Left lobe of liver (tissue), 2 donors: ENCODE results near the gene NFIC. TPM values are rescaled to one million over a fixed set of nuclear protein-coding genes. Genes with fewer than 3 reads are reported as not detected.
A peak's percentile ranks its signal among the peaks of the same experiment; 100 is the strongest.
"Not testable (repeated sequence)": the region's sequence is repeated elsewhere in the genome, so short reads cannot be mapped to it uniquely, and the experiment has no call there.

ENCODE experiments used
- ATAC-seq: fragments of 200-7000 bp; cut with Tn5 transposase; one replicate; pipeline ENCODE4 v1.9.1; 2020; ENCODE audit warnings: mild to moderate bottlenecking, moderate library complexity
- DNase-seq: peaks from one replicate; pipeline ENCODE4 v3.0.0-alpha.2; 2020; ENCODE audit warnings: low spot score
- total RNA-seq: library from RNA; stranded (reverse); gene quantifications from one replicate; pipeline ENCODE4 v1.2.1, GENCODE V29; 2021
- donor health status: DM: no; HTN: no; CAD: no; lungs with moderate emphysema.
- donor health status: DM: no; HTN: yes; CAD: no.

Gene NFIC
- total RNA-seq, 1 donor from 2014 or later: 203 TPM

DNA sequence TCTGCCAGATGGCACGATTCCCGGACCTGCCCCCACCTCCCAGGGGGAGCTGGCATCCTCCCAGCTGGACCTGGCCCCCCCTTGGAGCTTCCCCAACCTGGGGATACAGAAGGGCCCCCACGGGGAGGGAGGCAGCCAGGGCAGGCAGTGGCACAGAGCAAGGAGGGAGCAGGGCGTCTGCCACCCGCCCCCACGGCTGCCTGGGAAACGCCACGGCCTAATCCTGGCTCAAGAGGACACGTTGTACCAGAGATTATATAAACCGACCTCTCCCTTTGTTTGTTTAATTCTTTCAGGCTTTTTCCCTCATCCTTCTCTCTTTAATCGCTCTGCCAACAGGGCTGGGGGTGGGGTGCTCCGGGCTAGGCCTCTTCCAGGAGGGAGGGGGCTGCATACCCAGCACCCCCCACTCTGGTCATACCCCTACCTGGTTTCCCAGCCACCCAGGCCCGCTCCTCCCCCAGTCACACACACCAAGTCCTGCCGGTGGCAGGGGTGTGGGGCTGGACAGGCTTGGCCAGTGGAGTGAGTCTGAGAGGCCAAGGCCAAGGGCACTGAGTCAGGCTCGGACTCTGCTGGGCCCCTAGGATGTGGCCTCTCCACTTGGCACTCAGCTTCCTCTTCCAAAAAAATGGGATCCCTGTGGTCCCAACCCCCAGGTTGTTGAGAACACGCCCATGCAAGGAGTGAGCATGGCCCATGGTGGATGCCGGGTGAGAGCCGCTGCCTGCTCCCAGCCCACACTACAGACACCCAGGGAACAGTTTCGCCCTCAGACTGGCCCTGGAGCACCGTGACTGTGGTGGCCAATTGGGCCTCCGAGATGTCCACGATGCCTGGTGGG is 29.5 kb upstream of the NFIC start:
- ATAC-seq (peak; percentile 74), DNase-seq (peak; percentile 98)

DNA sequence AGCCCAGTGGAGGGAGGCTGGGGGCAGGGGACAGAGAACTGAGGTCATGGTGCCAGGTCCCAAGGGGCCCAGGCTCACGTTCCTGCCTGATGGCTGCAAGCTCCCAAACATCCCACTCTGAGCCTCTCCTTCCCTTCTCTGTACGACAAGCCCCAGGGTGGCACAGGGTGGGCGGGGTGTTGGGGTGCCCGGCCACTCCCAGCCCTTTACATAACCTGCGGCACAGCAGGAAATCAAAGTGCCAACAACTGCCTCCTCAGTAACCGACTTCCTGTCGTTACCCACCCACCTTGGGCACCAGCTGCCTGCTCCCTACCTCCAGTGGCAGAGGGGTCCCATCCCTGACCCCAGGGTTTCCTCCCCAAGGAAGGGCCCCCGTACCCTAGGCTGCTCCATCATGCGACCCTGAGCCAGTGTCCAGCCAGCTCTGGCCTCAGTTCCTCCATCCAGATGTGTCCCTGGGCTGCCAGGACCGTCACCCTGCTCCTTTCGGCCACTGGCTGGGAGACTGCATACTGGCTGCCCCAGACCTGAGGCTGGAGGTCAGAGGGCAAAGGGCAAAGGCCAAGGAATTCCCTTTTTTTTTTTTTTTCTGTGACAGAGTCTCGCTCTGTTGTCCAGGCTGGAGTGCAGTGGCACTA is 27.7 kb upstream of the NFIC start:
- DNase-seq: peak; percentile 79
- peak; percentile 27 for ATAC-seq

DNA sequence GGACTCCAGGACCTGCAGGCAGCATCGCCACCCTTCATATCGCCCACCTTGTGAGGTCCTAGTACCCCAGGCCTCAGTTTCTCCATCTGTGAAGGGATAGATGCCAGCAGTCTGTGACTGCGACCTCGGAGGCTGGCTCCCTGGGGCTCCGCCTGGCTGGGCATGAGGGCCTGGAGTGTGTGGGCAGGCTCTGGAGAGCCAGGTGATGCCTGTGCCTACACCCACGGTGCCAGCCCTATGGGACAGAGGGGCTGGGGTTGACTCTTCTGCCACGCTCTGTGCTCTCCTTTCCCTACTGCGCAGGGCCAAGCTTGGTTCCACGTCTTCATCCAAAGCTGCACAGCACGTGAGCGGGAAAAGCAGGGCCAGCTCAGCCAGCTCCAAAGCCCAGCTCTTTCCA is 26.0 kb upstream of the NFIC start:
- ATAC-seq: no peak
- no peak for DNase-seq

DNA sequence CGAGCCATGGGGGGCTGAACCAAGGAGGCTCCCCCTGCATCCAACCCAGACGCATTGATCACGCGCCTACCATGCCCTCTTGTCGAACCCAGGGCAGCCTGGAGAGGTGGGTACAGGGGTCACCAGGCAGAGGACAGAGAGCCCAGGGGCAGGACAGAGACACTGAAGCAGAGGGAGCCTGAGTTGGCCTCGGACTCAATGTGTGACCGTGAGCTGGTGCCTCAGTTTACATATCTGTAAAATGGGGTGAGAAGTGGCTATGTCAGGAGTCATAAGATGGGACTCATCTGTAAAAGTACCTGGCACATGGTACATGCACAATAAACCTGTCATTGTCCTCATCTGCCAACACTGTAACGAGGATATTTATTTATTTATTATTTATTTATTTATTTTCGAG is 24.1 kb upstream of the NFIC start:
- no peak for ATAC-seq

DNA sequence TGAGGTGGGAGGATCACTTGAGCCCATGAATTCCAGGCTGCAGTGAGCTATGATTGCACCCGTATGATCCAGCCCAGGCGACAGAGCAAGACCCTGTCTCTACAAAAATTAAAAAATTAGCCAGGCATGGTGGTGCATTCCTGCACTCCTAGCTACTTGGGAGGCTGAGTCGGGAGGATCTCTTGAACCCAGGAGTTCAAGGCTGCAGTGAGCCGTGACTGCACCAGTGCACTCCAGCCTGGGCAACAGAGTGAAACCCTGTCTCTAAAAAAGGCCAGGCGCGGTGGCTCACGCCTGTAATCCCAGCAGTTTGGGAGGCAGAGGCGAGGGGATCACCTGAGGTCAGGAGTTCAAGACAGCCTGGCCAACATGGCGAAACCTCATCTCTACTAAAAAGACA is 23.4 kb upstream of the NFIC start:
- DNase-seq, ATAC-seq: not testable (repeated sequence)

More for the DNA sequence above, 24.1 kb upstream of the NFIC start:
- DNase-seq: no peak

DNA sequence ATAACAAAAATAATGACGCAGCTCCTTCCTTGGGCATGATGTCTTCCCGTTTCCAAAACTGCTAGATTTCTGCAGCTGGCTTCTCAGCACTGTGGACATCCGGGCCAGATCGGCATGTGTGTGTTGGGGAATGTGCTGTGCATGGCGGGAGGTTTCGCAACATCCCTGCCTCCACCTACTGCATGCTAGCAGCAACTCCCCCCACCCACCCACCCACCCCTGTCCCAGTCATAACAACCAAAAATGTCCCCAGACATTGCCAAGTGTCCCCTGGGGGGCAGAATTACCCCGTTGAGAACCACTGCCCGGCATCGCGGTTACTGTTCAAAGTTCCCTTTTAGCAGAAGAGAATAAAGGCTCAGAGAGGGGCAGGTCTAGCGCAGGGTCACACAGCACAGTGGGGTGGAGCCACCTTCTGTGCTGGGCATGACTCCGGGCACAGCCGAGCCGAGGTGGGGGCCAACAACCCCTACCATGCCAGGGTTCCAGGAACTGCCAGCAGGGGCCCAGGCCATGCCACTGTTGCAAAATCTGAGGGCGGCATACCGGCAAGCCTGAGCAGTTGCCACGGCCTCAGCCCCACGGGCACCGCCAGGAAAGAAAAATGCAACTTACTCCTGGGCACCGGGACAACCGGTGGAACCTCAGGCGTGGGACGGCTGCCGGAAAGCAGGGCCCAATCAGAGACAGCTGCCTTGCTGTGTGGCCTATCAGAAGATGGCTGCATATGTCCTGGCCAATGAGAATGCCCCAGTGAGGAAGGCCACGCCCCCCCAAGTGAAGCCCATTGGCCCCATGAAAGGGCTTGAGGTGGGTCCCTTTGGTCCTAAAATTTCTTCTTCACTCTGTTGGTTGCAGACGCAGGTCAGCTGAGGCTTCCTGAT is 22.5 kb upstream of the NFIC start:
- peak; percentile 97 for DNase-seq
- ATAC-seq: peak; percentile 79

DNA sequence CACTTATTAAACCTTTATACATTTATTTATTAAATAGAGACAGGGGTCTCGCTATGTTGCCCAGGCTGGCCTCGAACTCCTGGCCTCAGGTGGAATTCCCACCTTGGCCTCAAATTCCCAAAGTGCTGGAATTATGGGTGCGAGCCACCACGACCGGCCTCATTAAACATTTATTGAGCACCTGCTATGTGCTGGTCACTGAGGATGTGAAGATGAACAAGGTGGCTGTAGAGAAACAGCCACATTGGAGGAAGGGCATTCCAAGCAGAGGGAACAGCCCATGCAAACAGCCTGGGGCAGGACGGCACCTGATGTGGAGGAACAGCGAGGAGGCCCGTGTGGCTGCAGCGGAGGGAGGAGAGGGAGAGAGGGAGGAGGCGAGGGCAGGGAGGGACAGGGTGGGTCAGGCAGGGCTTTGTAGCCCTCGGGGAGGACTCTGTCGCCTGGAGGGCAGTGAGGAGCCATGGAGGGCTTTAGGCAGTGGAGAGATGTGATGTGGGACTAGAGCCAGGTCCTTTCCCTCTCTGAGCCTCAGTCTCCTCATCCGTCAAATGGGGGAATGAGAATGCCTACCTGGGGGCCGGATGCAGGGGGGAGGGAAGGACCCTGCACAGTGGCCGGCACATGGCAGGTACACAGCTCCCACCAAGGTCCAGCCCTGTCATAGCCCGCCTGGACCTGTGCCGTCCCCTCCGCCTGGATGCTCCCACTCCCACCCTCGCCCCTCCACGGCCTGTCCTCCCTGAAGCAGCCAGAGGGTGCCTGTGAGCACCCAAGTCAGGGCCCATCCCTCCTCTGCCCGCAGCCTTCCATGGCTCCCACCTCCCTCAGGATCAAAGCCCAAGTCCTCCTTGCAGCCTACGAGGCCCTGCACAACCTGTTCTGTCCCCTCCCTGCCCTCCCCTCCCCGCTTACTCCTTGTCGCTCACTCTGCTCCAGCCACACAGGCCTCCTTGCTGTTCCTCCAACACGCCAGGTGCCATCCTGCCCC is 21.5 kb upstream of the NFIC start:
- ATAC-seq: no peak

DNA sequence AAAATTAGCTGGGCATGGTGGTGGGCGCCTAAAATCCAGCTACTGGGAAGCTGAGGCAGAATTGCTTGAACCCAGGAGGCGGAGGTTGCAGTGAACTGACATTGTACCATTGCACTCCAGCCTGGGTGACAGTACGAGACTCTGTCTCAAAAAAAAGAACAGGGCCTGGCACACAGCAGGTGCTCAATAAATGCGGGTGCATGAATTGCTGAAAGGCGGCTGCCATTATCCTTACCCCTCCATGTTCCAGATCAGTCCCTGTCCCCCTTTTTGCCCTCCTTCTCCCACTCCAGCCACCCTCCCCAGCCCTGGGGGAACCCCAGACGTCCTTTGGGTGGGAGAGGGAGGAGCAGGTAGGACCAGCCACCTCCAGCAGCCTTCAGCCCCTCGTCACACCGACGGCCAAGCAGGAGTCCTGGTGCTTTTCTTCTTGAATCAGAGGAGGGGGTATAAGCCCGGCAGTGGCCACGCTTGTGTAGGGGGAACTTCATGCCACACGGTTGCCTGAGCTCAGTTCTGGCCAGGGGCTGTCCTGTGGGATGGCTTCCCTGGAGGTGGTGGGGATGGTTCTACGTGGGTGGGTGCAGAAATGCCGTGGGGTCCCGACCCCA is 20.4 kb upstream of the NFIC start:
- ATAC-seq (no peak), DNase-seq (no peak)

More for the DNA sequence above, 21.5 kb upstream of the NFIC start:
- no peak for DNase-seq

DNA sequence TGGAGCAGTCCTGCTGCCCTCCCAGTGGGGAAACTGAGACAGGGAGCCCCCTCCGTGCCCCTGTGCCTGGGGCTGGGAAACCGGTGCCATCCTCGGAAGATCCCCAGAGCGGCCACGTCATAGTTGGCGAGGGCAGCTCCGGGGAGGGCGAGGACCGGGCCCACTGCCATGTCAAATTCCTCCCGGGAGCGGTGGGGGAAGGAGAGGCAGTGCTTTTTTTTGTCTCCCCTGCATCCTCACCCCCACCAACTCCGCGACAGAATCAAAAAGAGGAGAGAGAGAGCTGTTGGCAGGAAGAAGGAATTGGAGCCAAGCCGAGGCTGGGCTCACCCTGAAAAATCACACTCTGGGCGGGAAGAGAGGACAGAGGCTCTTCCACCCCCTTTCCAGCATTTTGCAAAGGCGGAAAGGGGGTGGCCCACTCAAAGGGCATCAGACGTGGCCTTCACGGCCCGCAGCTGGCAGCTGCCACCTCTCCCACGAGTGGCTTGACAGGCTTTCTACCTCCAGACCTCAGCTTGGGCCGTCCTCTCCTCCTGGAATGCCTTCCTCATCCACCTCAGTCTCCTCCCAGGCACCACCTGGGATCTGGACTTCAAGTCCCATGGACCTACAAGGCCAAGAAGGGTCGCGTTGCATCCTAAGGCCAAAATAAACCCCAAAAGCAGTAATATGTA is 19.6 kb upstream of the NFIC start:
- ATAC-seq: peak; percentile 46

DNA sequence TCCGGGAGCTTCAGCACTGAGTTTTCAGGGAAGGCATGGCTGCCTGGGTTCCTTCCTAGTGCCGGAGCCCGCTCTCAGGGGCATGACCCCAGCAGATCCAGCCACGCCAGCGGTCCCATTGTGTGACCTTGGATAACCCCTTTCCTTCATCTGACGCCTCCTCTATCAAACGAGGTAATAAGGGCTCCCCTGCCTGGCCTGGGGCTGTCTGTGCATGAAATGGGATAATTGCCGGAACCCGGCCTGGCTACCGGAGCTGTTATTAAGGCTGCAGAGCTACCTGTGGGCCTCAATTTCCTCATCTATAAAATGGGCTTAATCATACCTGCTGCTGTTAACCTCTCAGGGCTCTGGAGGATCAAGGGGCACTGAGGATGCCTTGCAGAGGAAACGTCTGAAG is 18.3 kb upstream of the NFIC start:
- ATAC-seq: no peak
- no peak for DNase-seq

More for the DNA sequence above, 19.6 kb upstream of the NFIC start:
- peak; percentile 88 for DNase-seq

DNA sequence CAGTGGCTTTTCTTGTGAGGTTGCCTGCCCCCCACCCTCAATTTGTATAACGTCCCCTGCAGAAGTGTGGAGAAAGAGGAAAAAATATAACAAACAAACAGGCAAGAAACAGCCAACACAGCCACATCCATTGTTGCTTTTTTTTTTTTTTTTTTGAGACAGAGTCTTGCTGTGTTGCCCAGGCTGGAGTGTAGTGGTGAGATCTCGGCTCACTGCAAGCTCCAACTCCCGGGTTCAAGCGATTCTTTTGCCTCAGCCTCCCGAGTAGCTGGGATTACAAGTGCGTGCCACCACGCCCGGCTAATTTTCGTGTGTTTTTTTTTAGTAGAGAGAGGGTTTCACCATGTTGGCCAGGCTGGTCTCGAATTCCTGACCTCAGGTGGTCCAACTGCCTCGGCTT is 17.9 kb upstream of the NFIC start:
- DNase-seq, ATAC-seq: not testable (repeated sequence)

DNA sequence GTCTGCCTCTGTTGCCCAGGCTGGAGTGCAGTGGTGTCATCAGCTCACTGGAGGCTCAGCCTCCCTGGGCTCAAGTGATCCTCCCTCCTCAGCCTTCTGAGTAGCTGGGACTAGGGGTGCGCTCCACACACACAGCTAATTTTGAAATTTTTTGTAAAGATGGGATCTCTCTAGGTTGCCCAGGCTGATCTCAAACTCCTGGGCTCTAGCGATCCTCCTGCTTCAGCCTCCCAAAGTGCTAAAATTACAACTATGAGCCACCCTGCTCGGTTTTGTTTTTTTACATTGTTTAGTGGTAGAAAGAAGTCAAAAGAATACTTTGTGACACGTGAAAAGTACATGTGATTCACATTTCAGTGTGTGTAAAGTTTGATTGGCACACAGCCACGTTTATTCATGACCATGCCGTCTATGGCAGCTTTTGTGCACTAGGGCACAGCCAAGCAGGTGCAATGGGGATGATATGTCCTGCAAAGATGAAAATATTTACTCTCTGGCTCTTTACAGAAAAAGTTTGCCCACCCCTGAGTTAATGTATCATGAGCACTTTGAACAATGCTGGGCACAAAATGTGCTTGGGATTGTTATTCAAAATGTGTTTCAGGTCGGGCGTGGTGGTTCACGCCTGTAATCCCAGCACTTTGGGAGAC is 16.2 kb upstream of the NFIC start:
- DNase-seq: peak; percentile 85
- peak; percentile 62 for ATAC-seq

DNA sequence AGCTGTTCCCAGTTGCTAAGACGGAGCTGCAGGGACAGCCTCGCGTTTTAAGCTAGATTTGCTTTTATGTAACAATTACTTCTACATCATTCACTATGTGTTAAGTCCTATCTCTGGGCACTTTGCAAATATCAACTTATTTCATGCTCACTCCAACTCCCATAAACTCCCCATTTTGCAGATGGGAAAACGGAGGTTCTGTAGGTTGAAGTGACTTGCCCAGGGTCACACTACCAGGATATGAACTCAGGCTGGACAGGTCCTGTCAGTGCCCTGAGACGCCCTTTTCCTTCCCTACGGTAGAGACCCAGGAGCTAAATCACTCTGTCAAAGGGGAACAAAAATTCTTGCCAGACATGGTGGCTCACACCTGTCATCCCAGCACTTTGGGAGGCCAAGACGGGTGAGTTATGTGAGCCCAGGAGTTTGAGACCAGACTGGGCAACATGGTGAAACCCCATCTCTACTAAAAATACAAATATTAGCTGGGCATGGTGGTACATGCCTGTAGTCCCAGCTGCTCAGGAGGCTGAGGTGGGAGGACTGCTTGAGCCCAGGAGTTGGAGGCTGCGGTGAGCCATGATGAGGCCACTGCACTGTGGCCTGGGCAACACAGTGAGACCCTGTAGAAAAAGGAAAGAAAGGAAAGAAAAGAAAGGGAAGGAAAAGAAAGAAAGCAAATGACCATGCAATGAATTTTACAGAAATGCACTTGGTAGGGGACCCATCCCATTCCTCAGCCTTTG is 14.5 kb upstream of the NFIC start:
- no peak for DNase-seq
- ATAC-seq: no peak

DNA sequence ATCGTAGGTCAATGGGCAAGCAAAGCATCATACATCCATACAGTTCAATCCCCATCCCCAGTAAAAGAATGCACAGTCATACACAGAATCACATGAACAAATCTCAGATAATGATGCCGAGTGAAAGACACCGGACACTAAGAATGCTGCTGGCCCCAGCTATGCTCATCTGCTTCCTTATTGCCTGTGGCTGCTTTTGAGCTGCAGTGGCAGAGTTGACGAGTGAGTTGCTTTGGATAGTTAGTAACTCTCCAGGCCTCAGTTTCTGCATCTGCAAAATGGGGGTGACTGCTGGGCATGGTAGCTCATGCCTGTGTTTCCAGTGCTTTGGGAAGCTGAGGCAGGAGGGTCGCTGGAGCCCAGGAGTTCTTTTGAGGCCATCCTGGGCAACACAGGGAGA is 12.9 kb upstream of the NFIC start:
- ATAC-seq: no peak
- no peak for DNase-seq

DNA sequence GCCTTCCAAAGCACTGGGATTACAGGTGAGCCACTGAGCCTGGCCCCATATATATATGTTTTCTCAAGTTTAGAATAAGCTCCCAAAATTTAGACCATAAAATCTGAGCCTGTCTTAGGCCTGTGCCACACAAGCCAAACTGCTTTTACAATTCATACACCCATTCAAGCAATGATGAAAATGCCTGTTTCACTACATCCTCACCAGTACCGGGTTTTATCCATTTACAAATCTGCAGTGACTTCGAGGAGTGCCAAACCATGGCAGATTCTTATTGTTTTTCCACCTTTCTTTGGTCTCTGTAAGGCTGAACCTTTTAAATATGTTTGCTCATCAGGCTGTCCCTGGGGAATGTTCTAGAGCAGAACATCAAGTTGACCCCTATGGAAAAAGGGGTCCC is 9.6 kb upstream of the NFIC start:
- no peak for DNase-seq
- ATAC-seq: no peak

DNA sequence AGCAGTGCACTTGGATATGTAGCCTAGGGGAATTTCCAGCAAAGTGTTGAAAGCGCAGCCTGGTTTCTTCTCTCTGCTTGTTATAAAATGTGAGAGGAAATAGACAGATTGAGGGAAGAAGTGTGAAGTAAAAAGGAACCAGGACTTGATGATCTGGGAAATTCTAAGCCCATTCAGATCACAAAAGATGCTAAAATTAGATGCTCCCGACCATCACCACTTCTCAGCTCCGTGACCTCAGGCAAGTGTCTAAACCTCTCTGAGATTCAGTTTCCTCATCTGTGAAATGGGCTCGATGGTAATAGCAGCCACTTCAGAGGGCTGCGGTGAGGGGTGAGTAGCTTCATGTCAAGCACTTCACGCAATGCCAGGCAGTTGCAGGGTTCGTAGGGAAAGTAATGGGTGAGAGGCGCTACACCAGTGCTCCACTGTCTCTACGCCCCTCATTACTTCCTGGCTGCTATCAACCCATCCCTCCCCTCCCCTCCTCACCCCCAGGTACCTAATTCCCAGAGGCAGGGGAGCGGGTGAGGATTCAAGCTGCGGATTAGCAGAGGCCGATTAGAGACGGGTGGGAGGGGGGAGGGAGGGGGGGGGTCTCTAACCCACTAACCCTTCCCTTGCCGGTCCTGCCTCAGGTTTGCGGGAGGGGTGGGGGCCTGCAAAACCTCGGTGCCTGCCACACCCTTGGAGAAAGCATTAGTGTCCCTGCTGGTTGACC is 9.0 kb upstream of the NFIC start:
- no peak for DNase-seq
- ATAC-seq: no peak

DNA sequence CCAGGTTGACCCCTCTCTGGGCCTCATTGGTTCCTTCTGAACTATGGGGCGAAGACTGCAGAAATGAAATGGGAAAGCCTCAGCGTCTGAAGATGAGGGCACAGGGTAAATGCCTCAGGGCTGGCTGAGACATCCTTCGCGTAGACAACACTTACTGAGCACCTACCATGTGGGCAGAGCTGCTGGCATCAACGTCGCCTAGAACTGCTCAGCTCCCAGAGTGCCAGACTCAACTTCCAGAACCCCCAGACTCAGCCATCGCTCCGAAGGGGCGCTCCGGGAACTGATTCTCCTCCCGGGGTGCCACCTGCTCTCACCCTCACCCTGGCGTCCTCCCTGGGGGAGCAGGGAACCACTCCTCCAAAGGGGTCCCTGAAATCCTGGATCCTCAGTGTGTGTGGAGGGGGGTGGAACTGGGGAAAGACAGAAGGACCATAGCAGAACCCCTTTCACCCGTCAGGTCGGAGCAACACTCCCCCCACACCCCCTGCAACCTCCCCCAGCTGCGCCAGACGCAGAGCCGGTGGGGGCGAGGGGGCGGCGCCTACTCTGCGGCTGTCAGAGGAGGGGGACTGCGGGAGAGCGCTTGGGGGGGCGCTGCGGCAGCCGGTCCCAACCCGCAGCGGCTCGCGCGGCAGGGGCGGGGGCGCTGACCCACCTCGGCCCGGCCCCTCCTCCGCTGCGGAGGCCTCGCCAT is 8.2 kb upstream of the NFIC start:
- no peak for DNase-seq
- ATAC-seq: no peak
